OCI-LY7 (cell line): Measurements from ENCODE around the gene TASP1. TPM values are rescaled to one million over a fixed set of nuclear protein-coding genes. Genes with fewer than 3 reads are reported as not detected.
"Not testable (repeated sequence)": the region's sequence is repeated elsewhere in the genome, so short reads cannot be mapped to it uniquely, and the experiment has no call there.

Experiments used
- BruUV-seq: library from RNA; stranded (reverse); fragments of 400-500 nt; replicated peaks from 2 replicates; lab custom pipeline; 2021; lab: Mats Ljungman, UMichigan
- CTCF ChIA-PET: fragments of 300-600 bp; sonication (Branson Sonifier 250); formaldehyde crosslinking; loops from one replicate; lab custom pipeline; 2022; ENCODE audit warnings: antibody characterized with exemption; ENCODE audit not compliant: unreplicated experiment; lab: Charles Lee
- POLR2A ChIA-PET: fragments of 300-600 bp; sonication (Branson Sonifier 250); formaldehyde crosslinking; loops from one replicate; lab custom pipeline; 2022; ENCODE audit warnings: antibody characterized with exemption; lab: Charles Lee
- DNase-seq: peaks from one replicate; pipeline ENCODE4 v3.0.0-alpha.2; 2015; ENCODE audit warnings: low spot score
- H2AFZ ChIP-seq: fragments of 200-600 bp; sonication (generic), shearing (Covaris generic); 2 replicates; pipeline ENCODE4 v1.6.1; 2014; ENCODE audit warnings: mild to moderate bottlenecking, antibody characterized with exemption, low read length, moderate library complexity
- H3K27ac ChIP-seq: fragments of 200-600 bp; sonication (generic); 2 replicates; pipeline ENCODE4 v1.5.1; 2014; ENCODE audit warnings: mixed run types, low read depth, mild to moderate bottlenecking, moderate library complexity, low read length, inconsistent platforms; ENCODE audit not compliant: poor library complexity, severe bottlenecking
- H3K36me3 ChIP-seq: fragments of 200-600 bp; sonication (generic); 2 replicates; pipeline ENCODE4 v1.6.1; 2014; ENCODE audit warnings: mild to moderate bottlenecking, antibody characterized with exemption, low read length, moderate library complexity, mixed read lengths; ENCODE audit not compliant: insufficient read depth
- H3K4me1 ChIP-seq: fragments of 200-600 bp; sonication (generic); 2 replicates; pipeline ENCODE4 v1.5.1; 2014; ENCODE audit warnings: mild to moderate bottlenecking, low read length; ENCODE audit not compliant: insufficient read depth, poor library complexity, severe bottlenecking
- H3K4me2 ChIP-seq: fragments of 200-600 bp; sonication (generic); 2 replicates; pipeline ENCODE4 v1.6.1; 2014; ENCODE audit warnings: mild to moderate bottlenecking, low read length
- H3K4me3 ChIP-seq: fragments of 200-600 bp; sonication (generic); 2 replicates; pipeline ENCODE4 v1.5.1; 2014; ENCODE audit warnings: mild to moderate bottlenecking, low read depth, low read length; ENCODE audit not compliant: poor library complexity, severe bottlenecking
- H3K79me2 ChIP-seq: fragments of 200-600 bp; sonication (generic); 2 replicates; pipeline ENCODE4 v1.6.1; 2016; ENCODE audit warnings: low read depth, mild to moderate bottlenecking, low read length, moderate library complexity, mixed read lengths; ENCODE audit not compliant: insufficient read depth
- H3K9me2 ChIP-seq: fragments of 200-600 bp; sonication (generic); 2 replicates; pipeline ENCODE4 v1.6.1; 2016; ENCODE audit warnings: mild to moderate bottlenecking, low read length, mixed read lengths; ENCODE audit not compliant: insufficient read depth
- H3K9me3 ChIP-seq: fragments of 200-600 bp; sonication (generic); 2 replicates; pipeline ENCODE4 v1.6.1; 2014; ENCODE audit warnings: mild to moderate bottlenecking, mixed run types, low read length, mixed read lengths
- H4K20me1 ChIP-seq: fragments of 200-600 bp; sonication (generic); 2 replicates; pipeline ENCODE4 v1.6.1; 2014; ENCODE audit warnings: mild to moderate bottlenecking, antibody characterized with exemption, low read length, moderate library complexity, mixed read lengths; ENCODE audit not compliant: insufficient read depth
- CTCF ChIP-seq: fragments of 200-600 bp; sonication (generic); conservative IDR thresholded peaks from 2 replicates; pipeline ENCODE4 v1.5.1; 2014; ENCODE audit warnings: mild to moderate bottlenecking, antibody characterized with exemption, low read length, moderate library complexity, mixed read lengths
- EZH2phosphoT487 ChIP-seq: fragments of 200-600 bp; sonication (generic); IDR thresholded peaks from 2 replicates; pipeline ENCODE4 v1.6.1; 2018; ENCODE audit warnings: low read depth, borderline replicate concordance, mild to moderate bottlenecking, mixed run types, antibody characterized with exemption, low read length, moderate library complexity, mixed read lengths
- intact Hi-C: fragments of 100-400 bp; cut with micrococcal nuclease; formaldehyde crosslinking; loops from one replicate; pipeline ENCODE4 v1.10.0; 2022; ENCODE audit not compliant: unreplicated experiment
- total RNA-seq, 2 experiments: library from RNA; depleted of rRNA in 1 of 2; stranded (reverse); fragments of >200 nt in 1 of 2; shearing (Covaris generic) in 1 of 2; gene quantifications; 2 replicates each; pipeline ENCODE4 v1.2.3, GENCODE V29; 2014 to 2022

The TASP1 gene
- total RNA-seq, 2 experiments from 2014 or later, result 12.9 to 15.5 TPM

GRCh38 chr20:13358936-13359335 lies 279.8 kb downstream of the TASP1 start:
- intact Hi-C loops, CTCF ChIA-PET: not testable (repeated sequence)

GRCh38 chr20:13357782-13358181 lies 280.9 kb downstream of the TASP1 start:
- DNase-seq, H3K4me2 ChIP-seq, intact Hi-C loops, H3K9me2 ChIP-seq, POLR2A ChIA-PET, H3K27ac ChIP-seq, H3K36me3 ChIP-seq, H3K9me3 ChIP-seq, BruUV-seq, H3K4me1 ChIP-seq, CTCF ChIA-PET, H3K4me3 ChIP-seq, H4K20me1 ChIP-seq, H3K79me2 ChIP-seq, H2AFZ ChIP-seq: not testable (repeated sequence)

More at GRCh38 chr20:13358936-13359335, 279.8 kb downstream of the TASP1 start:
- H3K79me2 ChIP-seq, H3K27ac ChIP-seq, BruUV-seq, H3K36me3 ChIP-seq, H3K4me3 ChIP-seq, H3K4me1 ChIP-seq, H3K9me3 ChIP-seq, H4K20me1 ChIP-seq, H2AFZ ChIP-seq, POLR2A ChIA-PET, H3K4me2 ChIP-seq, DNase-seq, H3K9me2 ChIP-seq: not testable (repeated sequence)

GRCh38 chr20:13356591-13356990 lies 282.1 kb downstream of the TASP1 start:
- Histone ChIP-seq H3K79me2 (no peaks in the 10 kb centered on the region), H3K4me2 (no peak overlapping the region), H3K4me1 (no peaks in the 10 kb centered on the region), H3K27ac (no peak overlapping the region), H3K9me3 (no peaks in the 10 kb centered on the region), H2AFZ (no peak overlapping the region), H4K20me1 (no peaks in the 10 kb centered on the region), H3K4me3 (no peak overlapping the region), H3K9me2 (no peaks in the 10 kb centered on the region), H3K36me3 (no peaks in the 10 kb centered on the region)
- intact Hi-C loops, result no loop called here
- POLR2A ChIA-PET, result interaction anchor here (0.7 kb wide), 1 partner anchor 52 kb away, joined by 4 read pairs; no protein-coding TSS in a partner anchor
- TF ChIP-seq EZH2phosphoT487 (no peak), CTCF (no peak)
- no peak for DNase-seq
- BruUV-seq, result no TSS peak
- CTCF ChIA-PET, result no interaction called here

- CTCF ChIA-PET, result no interaction called here
Measured at GRCh38 chr20:13355941-13356486, 282.7 kb downstream of the TASP1 start.

More at GRCh38 chr20:13355941-13356486, 282.7 kb downstream of the TASP1 start:
- intact Hi-C loops, result no loop called here
- POLR2A ChIA-PET, result interaction anchor here (0.7 kb wide), 1 partner anchor 53 kb away, joined by 4 read pairs; no protein-coding TSS in a partner anchor
- H3K79me2 ChIP-seq, result no peaks in the 10 kb centered on the region
- no TSS peak for BruUV-seq
- H3K4me2 ChIP-seq, result no peak overlapping the region
- no peaks in the 10 kb centered on the region for H3K9me3 ChIP-seq
- no peaks in the 10 kb centered on the region for H3K4me1 ChIP-seq
- no peak overlapping the region for H2AFZ ChIP-seq
- no peak for TF ChIP-seq EZH2phosphoT487
- H4K20me1 ChIP-seq, result no peaks in the 10 kb centered on the region
- H3K4me3 ChIP-seq, result no peak overlapping the region
- no peaks in the 10 kb centered on the region for H3K36me3 ChIP-seq
- H3K27ac ChIP-seq, result no peak overlapping the region
- no peak for DNase-seq
- no peaks in the 10 kb centered on the region for H3K9me2 ChIP-seq
